GM21786 (cell line): ENCODE results near the gene EEPD1.
"Not testable (repeated sequence)": the region's sequence is repeated elsewhere in the genome, so short reads cannot be mapped to it uniquely, and the experiment has no call there.

Experiments used
- ATAC-seq: cut with Tn5 transposase; IDR thresholded peaks from one replicate; pipeline ENCODE4 v1.9.1; 2021; ENCODE audit not compliant: unreplicated experiment

The EEPD1 gene

GRCh38 chr7:36214608-36215456 lies 61.8 kb downstream of the EEPD1 start:
- ATAC-seq = no peak

- no peak for ATAC-seq
Measured at GRCh38 chr7:36215457-36215765, 62.4 kb downstream of the EEPD1 start.

GRCh38 chr7:36216063-36216684 lies 63.1 kb downstream of the EEPD1 start:
- no peak for ATAC-seq

GRCh38 chr7:36217211-36217960 lies 64.3 kb downstream of the EEPD1 start:
- no peak for ATAC-seq

- no peak for ATAC-seq
Measured at GRCh38 chr7:36217961-36218284, 64.9 kb downstream of the EEPD1 start.

GRCh38 chr7:36219429-36219828 lies 66.4 kb downstream of the EEPD1 start:
- no peak for ATAC-seq

- ATAC-seq = no peak
Measured at GRCh38 chr7:36223851-36224250, 70.8 kb downstream of the EEPD1 start.

- no peak for ATAC-seq
Measured at GRCh38 chr7:36224934-36225858, 72.1 kb downstream of the EEPD1 start.

- ATAC-seq = no peak
Measured at GRCh38 chr7:36226151-36226550, 73.1 kb downstream of the EEPD1 start.

- ATAC-seq = no peak
Measured at GRCh38 chr7:36227223-36227622, 74.2 kb downstream of the EEPD1 start.

- ATAC-seq = no peak
Measured at GRCh38 chr7:36228039-36228438, 75.0 kb downstream of the EEPD1 start.

GRCh38 chr7:36231406-36231805 lies 78.4 kb downstream of the EEPD1 start:
- no peak for ATAC-seq

GRCh38 chr7:36232555-36232954 lies 79.5 kb downstream of the EEPD1 start:
- ATAC-seq = no peak

GRCh38 chr7:36232971-36233550 lies 80.0 kb downstream of the EEPD1 start:
- ATAC-seq = no peak

GRCh38 chr7:36236073-36236472 lies 83.0 kb downstream of the EEPD1 start:
- ATAC-seq = no peak

GRCh38 chr7:36238138-36238537 lies 85.1 kb downstream of the EEPD1 start:
- no peak for ATAC-seq

- ATAC-seq = not testable (repeated sequence)
Measured at GRCh38 chr7:36243356-36243755, 90.3 kb downstream of the EEPD1 start.

GRCh38 chr7:36244001-36244400 lies 90.9 kb downstream of the EEPD1 start:
- not testable (repeated sequence) for ATAC-seq

GRCh38 chr7:36244429-36244828 lies 91.4 kb downstream of the EEPD1 start:
- no peak for ATAC-seq

GRCh38 chr7:36245684-36246299 lies 92.7 kb downstream of the EEPD1 start:
- ATAC-seq = no peak
